Esophagus muscularis mucosa (tissue), 3 donors: Measurements from ENCODE around the gene SEC16A.

Experiments used
- POLR2A ChIP-seq: fragments of 450-650 bp; IDR thresholded peaks from one replicate; pipeline ENCODE4 v1.6.1; 2017; ENCODE audit warnings: antibody characterized with exemption, moderate library complexity, mild to moderate bottlenecking, low read depth
- POLR2AphosphoS5 ChIP-seq, 2 donors: sonication (generic); formaldehyde crosslinking; IDR thresholded peaks; one replicate each; pipeline ENCODE4 v1.6.1; 2017; ENCODE audit warnings: antibody characterized with exemption in 2 of 2
- TF ChIP-seq, protein P1 (sequence below), 3 experiments: fragments of 200-600 bp in 2 of 3; fragments of 450-650 bp in 1 of 3; sonication (generic) in 2 of 3; IDR thresholded peaks; one replicate each; pipeline ENCODE4 v1.5.1; 2017 to 2019; ENCODE audit warnings: antibody characterized with exemption in 3 of 3, mild to moderate bottlenecking in 2 of 3, moderate library complexity in 1 of 3

DNA sequence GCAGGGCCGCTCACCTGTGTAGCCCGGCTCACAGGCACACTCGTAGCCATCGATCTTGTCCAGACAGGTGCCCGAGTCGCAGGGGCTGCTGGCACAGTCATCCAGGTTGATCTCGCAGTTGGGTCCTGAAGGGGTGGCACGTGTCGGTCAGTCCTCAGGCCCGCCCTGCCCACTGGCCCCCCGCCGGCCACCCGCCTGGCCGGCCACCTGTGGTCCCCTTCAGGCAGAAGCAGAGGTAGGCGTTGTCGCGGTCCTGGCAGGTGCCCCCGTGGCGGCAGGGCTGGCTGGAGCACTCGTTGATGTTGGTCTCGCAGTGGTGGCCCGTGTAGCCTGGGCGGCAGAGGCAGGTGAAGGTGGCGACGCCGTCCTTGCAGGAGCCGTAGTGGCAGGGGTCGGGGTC is 32.4 kb upstream of the SEC16A start:
- TF ChIP-seq, protein P1, sequence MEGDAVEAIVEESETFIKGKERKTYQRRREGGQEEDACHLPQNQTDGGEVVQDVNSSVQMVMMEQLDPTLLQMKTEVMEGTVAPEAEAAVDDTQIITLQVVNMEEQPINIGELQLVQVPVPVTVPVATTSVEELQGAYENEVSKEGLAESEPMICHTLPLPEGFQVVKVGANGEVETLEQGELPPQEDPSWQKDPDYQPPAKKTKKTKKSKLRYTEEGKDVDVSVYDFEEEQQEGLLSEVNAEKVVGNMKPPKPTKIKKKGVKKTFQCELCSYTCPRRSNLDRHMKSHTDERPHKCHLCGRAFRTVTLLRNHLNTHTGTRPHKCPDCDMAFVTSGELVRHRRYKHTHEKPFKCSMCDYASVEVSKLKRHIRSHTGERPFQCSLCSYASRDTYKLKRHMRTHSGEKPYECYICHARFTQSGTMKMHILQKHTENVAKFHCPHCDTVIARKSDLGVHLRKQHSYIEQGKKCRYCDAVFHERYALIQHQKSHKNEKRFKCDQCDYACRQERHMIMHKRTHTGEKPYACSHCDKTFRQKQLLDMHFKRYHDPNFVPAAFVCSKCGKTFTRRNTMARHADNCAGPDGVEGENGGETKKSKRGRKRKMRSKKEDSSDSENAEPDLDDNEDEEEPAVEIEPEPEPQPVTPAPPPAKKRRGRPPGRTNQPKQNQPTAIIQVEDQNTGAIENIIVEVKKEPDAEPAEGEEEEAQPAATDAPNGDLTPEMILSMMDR (IDR thresholded peaks at IDR 0.05): no peak
- TF ChIP-seq POLR2AphosphoS5 (IDR thresholded peaks at IDR 0.05): no peak
- no peak for TF ChIP-seq POLR2A
